Stimulated activated CD8-positive, alpha-beta memory T cell treated with anti-CD3 and anti-CD28 coated beads, Interleukin-7, amount 100 ng/mL, for 24 hours (primary cell): Measurements from ENCODE around the gene CLCN5.

Source experiments
- DNase-seq: peaks from one replicate; pipeline ENCODE4 v3.0.0-alpha.2; 2020; ENCODE audit warnings: low read depth

CLCN5 gene

DNA sequence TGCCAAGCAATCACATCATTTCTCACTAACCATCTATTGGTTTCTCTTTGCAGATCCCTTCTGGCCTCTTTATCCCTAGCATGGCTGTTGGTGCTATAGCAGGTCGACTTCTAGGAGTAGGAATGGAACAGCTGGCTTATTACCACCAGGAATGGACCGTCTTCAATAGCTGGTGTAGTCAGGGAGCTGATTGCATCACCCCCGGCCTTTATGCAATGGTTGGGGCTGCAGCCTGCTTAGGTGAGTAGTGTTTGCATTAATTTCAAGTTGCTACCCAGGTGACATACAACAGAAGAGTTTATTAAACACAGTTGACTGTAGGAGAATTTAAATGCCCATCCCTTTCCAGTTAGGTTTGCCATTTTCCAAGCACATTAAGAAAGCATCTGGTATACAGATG, 166.2 kb downstream of the CLCN5 start:
- no peak for DNase-seq

DNA sequence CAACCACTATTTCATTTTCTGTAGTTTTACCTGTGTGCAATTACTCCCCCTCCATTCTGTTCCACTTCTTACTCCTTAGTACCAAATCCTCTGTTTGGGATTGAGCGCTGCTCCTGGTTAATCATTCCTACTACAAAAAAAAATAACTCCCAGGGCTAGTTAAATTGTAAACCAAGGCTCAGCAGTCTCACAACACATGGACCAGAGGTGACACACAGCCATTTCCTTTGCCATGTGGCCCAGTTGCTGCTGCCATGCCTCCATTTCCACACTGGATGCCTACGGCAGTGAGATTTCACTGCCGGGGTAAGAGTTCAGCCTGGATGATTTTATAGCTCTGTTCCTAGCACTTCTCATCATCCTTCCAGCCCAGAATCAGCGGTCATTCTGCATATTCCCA, 171.2 kb downstream of the CLCN5 start:
- DNase-seq = no peak

DNA sequence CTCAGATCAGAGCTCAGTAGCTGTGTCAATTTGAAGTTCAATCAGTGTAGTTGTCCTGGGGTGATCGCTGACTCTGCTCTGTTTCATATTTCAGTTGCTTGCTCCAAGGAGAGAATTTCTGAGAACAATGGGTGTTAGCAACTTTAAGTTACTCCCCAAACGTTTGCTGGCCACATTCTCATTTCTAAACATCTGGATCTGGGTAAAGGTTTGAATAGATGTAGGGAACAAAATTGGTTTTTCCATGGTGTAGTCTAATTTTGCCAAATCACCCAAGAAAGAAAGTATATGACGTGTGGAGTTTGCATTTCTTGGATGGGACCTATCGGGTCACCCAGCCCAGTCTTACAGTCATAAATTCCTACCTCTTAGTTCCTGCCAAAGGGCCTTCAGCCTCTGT, 174.7 kb downstream of the CLCN5 start:
- no peak for DNase-seq

DNA sequence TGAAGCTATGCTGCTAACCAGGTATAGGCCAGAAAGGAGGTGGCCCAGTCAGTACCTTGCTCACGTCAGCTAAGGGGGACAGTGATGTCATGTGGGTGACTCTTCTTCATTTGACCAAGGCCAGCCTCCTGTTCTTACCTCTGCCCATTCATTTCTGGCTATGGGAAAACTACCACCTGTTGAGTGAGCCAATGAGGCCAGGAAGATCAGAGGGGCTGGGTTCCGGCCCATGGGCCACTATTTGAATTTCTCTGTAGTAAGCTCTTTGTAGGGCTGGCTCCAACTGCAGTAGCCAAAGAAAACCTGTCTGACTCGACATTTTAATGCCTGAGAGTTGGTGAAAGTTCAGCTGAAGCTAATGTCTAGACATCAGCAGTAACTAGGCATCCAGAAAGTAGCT, 175.8 kb downstream of the CLCN5 start:
- no peak for DNase-seq

DNA sequence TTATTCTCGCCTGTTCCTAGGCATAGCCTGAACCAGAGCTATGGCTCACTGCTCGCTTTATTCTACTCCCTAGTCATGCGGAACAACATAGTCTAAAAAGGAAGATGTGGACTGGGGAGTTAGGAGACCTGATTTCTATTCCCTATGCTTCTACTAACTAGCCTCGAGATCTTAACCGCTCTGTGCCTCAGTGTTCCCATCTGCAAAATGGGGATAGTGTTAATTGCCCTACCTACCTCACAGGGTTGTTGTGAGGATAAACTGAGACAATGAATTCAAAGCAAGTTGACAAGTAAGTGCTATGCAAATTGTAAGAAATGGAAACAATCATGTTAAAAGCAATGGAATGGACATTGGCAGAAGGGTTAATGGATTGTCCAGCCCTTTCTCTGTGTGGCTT, 176.4 kb downstream of the CLCN5 start:
- no peak for DNase-seq

DNA sequence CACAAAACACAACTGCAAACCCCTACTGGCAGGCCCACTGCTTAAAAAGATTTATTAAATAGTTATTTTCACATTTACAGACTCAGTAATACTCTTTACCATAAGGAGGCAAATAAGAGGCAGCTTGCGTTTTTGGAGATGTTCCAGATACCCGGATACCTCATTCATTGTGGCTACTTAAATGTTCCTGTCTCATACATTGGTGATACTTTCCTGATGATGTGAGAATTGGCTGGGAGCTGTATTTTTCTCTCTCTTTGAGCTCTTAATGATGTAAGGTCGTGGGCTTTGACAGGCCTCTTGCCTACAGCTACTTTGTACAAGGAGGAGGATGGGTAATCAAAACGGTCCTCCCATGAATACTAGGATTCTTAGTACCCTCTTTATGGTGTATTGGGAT, 176.9 kb downstream of the CLCN5 start:
- DNase-seq = no peak

DNA sequence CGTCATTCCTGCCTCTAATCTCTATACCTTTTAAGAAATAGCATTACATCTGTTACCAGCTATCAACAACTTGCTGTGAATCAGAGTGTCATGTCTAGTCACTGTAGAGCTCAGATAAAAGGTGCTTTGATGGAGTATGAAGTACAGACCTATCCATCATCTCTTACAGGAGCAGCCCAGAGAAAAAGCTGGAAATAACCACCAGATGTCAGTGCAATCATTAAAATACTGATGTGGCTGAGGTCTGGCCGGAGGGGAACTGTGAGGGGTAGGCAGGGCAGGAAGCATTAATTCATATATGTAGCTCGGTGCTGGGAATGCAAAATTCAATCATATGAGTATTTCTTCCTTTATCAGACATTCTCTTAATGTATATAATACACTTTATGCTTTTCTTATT, 177.8 kb downstream of the CLCN5 start:
- no peak for DNase-seq

DNA sequence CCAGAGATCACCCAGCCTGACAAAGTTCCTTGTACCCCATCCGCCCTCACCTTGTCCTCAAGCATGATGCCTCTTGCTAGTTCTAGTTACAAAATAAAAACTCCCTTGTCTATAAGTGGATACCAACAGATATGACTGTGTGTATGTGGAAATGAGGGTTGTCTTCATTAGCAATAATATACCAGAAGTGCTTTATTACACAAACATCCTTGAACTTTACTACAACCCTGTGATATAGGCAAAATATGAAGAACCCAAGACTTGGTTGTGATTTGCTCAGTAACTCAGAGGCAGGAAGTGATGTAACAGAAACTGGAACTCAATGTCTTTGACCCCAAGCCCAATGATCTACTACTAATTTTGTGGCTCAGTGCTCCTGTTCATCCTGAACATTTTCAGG, 180.8 kb downstream of the CLCN5 start:
- DNase-seq = no peak

DNA sequence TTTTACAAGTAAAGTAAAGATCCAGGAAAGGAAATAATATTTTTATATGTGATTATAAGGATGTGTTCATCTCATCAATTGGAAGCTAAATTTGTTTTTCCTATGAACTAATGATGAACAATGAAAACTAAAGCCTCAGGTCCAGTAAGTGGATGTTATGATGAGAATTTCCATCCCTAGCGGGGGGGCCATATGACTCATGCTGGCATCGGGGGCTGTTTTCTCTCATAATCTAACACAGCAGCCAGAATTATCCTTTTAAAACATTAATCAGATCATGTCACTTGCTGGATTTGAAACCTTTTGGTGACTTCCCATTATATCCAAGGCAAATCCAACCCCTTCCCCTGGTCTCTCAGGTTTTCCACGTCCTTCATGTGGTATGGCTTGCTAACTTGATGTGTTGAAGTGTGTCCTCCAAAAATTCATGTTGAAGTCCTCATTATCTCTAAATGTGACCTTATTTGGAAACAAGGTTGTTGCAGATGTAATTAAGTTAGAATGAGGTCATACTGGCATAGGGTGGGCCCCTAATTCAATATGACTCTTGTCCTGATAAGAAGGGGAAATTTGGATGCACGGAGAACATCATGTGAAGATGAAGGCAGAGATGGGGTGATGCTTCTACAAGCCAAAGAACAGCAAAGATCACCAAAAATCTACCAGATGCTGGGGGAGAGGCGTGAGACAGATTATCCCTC, 181.6 kb downstream of the CLCN5 start:
- no peak for DNase-seq

DNA sequence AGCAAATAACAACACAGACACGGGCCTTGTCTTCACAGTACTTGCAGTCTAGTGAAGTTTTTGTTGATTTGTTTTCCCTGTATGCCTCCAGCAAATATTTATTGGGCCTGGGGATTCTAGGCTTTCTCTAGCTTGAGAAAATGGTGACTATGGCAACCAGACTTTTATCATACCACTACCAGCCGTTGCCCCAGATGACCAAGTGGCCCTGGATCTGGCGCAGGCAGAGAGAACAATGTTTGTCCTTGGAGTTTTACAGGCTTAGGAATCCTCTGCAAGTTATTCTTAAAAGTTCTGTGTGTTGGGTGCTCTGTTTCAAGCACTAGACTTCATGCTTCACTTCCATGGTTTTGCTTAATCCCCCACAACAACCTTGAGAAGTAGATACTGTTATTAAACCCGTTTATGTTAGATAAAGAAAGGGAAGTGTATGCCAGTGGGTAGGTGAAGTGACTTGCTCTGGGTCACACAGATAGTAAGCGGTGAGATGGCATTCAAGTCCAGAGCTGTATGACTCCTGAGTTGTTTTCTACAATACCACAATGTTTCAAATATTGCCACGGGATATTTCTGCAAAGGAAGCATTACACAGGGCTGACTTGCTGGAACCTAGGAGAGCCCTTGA, 183.8 kb downstream of the CLCN5 start:
- DNase-seq = no peak

DNA sequence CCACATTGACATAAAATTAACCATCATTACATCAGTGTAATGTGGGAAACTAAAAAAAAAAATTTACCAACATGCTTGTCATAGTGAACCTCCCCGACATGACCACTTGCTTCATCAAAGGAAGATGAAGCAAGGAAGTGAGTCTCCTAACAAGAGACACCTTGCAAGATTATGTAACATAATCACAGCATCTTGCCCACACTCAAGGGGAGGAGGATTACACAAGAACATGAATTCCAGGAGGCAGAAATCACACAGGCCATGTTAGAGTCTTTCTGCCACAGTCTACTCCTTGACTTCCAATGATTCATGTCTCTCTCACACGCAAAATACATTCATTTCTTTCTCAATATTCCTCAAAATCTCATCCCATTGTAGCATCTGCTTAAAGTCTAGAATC, 185.1 kb downstream of the CLCN5 start:
- no peak for DNase-seq

DNA sequence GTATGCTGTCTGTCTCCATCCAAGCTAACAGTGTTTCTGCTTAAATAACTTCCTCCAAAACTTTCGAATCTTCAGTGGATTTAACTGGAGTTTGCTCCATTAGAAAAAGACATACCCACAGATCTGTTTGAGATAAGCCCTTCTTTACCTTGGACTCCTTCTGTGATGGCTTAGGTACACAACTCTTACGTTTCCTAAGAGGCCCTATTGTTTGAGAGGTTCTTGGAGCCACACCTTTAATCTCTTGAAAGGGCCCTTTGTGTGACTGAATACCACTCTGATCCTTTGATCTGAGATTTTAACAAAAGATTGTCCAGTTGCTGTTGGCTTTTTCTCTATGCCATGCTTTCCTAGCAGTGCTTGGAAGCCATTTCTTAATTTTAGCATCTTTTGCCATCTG, 185.9 kb downstream of the CLCN5 start:
- no peak for DNase-seq

DNA sequence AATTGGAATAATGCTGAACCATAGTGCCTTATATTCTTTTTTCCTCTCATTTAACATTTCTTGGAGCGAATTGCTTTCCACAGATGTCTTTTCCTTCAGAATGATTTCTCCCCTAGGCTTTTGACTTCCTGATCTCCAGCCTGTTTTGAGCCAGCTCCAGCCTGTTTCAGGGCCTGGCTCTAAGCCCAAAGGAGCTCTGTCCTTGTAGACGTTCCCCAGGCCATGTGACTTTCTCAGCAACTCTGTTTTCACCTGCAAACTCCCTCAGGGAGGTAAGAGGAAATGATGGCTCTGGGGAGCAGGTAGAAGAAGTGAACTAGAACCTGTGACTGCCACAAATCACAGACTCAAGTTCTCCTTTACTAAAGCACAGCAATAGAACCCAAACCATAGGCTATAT, 189.3 kb downstream of the CLCN5 start:
- DNase-seq = no peak

DNA sequence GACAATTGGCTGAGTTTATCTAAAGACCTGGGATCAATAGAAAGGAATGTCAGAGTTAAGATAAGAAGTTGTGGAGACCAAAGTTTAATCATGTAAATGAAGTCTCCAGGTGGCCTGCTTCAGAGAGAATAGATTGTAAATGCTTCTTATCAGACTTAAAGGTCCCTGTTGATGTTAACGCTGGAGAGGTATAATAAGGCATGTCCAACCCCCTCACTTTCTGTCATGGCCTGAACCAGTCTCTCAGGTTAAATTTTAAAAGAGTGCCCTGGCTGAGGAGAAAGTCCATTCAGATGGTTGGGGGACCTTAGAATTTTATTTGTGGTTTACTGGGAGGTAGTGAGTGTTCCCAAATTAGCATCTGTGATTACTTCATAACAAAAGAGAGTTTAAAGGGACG, 191.7 kb downstream of the CLCN5 start:
- DNase-seq = no peak

DNA sequence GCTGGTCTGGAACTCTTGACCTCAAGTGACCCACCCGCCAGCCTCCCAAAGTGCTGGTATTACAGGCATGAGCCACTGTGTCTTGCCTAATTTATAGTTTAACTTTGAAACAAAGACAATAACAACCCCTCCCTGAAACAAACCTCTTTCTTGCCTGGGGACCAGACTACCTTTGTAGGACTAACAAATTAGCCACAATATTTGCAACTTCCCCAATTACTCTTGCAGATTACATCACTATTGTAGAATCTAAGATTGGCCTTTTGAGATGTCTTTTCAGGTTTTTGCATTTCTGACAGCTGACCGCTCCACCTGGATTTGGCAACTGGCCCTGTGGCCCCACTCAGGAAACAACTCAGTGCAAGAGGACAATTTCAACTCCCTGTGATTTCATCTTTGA, 193.6 kb downstream of the CLCN5 start:
- DNase-seq = no peak

DNA sequence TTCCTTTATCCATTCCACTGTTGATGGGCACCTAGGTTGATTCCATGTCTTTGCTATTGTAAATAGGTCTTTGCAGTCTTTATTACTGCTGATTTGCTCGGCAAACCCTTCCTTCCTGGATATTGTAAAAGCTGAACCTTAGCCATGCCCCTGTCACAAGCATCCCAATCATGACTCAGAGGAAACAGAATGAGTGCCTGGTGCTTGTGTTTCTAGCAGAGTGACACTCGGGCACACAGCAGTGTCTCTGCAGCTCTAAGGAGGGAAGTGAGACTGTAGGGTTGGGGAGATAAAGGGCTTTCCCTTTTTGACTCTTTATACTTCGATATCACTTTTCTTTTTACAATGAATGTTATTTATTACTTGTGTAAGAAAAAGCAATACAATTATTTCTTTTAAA, 195.1 kb downstream of the CLCN5 start:
- DNase-seq = no peak

DNA sequence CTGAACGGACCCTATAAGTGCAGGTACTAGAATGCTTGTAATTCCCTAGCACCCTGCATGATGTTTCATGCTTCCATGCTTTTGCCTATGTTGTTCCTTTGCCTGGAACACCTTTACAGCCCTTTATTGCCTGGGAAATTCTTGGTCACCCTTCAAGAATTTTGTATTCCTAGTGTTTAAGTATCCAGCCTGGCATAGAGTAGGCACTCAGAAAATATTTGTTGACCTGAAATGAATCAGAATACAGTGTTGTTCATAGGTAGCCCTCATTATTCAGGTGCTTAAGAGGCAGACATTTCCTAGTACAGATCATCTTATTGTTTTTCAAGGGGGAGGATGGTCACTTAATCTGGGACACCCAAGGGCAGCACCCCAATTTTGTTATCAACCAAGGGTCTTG, 203.1 kb downstream of the CLCN5 start:
- DNase-seq = no peak

DNA sequence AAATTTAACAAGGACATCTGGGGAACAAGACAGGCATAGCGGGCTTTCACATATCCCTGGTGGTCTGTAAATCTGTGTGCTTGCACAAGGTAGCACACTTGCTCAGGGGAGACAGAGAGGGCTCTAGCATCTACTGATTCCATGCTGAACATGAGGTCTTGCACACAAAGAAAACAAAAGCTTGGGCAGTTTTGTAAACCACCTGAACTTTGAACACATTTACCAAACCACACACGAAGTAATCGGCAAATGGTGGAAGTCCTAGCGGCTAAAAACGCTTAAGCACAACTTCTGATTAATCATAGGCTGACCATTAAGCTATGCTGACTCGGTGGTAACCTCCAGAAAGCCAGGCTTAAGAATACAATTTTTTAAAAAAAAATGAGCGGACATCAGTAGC, 225.6 kb downstream of the CLCN5 start:
- no peak for DNase-seq
